Small intestine (tissue), 7 donors: ENCODE results near the gene CAP2. TPM values are rescaled to one million over a fixed set of nuclear protein-coding genes. Genes with fewer than 3 reads are reported as not detected.

Experiments
- DNase-seq, 2 donors: peaks; one replicate each; pipeline versions ENCODE4 v3.0.0 to v3.0.0-alpha.2; 2013
- FAIRE-seq: peaks from 2 replicates; lab custom pipeline; 2012; peaks lifted over from hg19 to GRCh38; lab: Jason Lieb, UNC
- H3K27ac ChIP-seq, 3 donors: one replicate each; pipeline ENCODE4 v1.5.1; 2013; ENCODE audit warnings: low read length in 2 of 3, mild to moderate bottlenecking in 2 of 3, control low read depth in 1 of 3, inconsistent platforms in 1 of 3, low read depth in 1 of 3, moderate library complexity in 1 of 3
- H3K27me3 ChIP-seq, 3 donors: one replicate each; pipeline ENCODE4 v1.6.1; 2013; ENCODE audit warnings: low read length in 3 of 3, inconsistent platforms in 1 of 3; ENCODE audit not compliant: control insufficient read depth in 3 of 3, insufficient read depth in 3 of 3
- H3K36me3 ChIP-seq, 3 donors: one replicate each; pipeline ENCODE4 v1.6.1; 2013; ENCODE audit warnings: low read length in 3 of 3, inconsistent platforms in 1 of 3, low read depth in 1 of 3, mild to moderate bottlenecking in 1 of 3, moderate library complexity in 1 of 3; ENCODE audit not compliant: control insufficient read depth in 3 of 3, insufficient read depth in 2 of 3
- H3K4me1 ChIP-seq, 3 donors: one replicate each; pipeline ENCODE4 v1.6.1; 2013; ENCODE audit warnings: low read length in 2 of 3, inconsistent platforms in 1 of 3, low read depth in 1 of 3, mild to moderate bottlenecking in 1 of 3, moderate library complexity in 1 of 3; ENCODE audit not compliant: control insufficient read depth in 3 of 3, insufficient read depth in 2 of 3
- H3K4me3 ChIP-seq, 3 donors: one replicate each; pipeline ENCODE4 v1.5.1; 2013; ENCODE audit warnings: low read length in 3 of 3, control low read depth in 1 of 3, inconsistent platforms in 1 of 3, low read depth in 1 of 3, mild to moderate bottlenecking in 1 of 3, moderate library complexity in 1 of 3
- H3K9me3 ChIP-seq, 2 donors: one replicate each; pipeline ENCODE4 v1.6.1; 2013; ENCODE audit warnings: low read depth in 1 of 2, low read length in 1 of 2; ENCODE audit not compliant: control insufficient read depth in 2 of 2, insufficient read depth in 1 of 2
- WGBS, 3 donors: extraction: QIAGEN DNeasy Blood & Tissue Kit; methylation state at CpG; one replicate each; pipeline ENCODE4 v1.1.7; 2013; 5-methylcytosine and 5-hydroxymethylcytosine counted together
- polyA plus RNA-seq, 4 donors: library from polyadenylated mRNA; stranded (reverse) in 3 of 4; unstranded in 1 of 4; fragments of 200-250 nt in 3 of 4; fragments of 120-200 nt in 1 of 4; gene quantifications; one replicate each; pipeline versions ENCODE4 v1.2.1 to v1.2.3, GENCODE V29; 2013
- donor health status: healthy with polysubstance abuse.
- donor health status: control.
- donor health status: control.
- donor health status: Bipolar disorder and iron deficiency.
- donor health status: healthy.

The CAP2 gene
- polyA plus RNA-seq, 4 donors: 0.89 to 3.0 (median 2.3) TPM

GRCh38 chr6:17460862-17461261, 67.5 kb downstream of the CAP2 start:
- Histone ChIP-seq H3K9me3 (no peaks in the 10 kb centered on the region), H3K4me3 (no peak overlapping the region), H3K4me1 (no peaks in the 10 kb centered on the region), H3K36me3 (no peaks in the 10 kb centered on the region), H3K27ac (no peak overlapping the region), H3K27me3 (no peaks in the 10 kb centered on the region)
- FAIRE-seq: no peak
- 92 to 95% (median 94%) methylated on average over 5 of the region's 5 CpGs for WGBS, 3 donors
- DNase-seq: no peak

GRCh38 chr6:17466147-17466546, 72.8 kb downstream of the CAP2 start:
- no peaks in the 10 kb centered on the region for H3K4me1 ChIP-seq
- 87 to 90% (median 87%) methylated on average over 5 of the region's 5 CpGs for WGBS, 3 donors

GRCh38 chr6:17466707-17467106, 73.3 kb downstream of the CAP2 start:
- WGBS, 3 donors: 74 to 84% (median 75%) methylated on average over 3 of the region's 3 CpGs
- Histone ChIP-seq H3K9me3 (no peaks in the 10 kb centered on the region), H3K27ac (no peak overlapping the region), H3K27me3 (no peaks in the 10 kb centered on the region), H3K36me3 (no peaks in the 10 kb centered on the region), H3K4me3 (no peak overlapping the region), H3K4me1 (peaks cover 0 to under 1% (median 0%) of the 10 kb centered on the region in 3 donors)
- no peak for FAIRE-seq
- no peak for DNase-seq

More at GRCh38 chr6:17466147-17466546, 72.8 kb downstream of the CAP2 start:
- no peaks in the 10 kb centered on the region for H3K27me3 ChIP-seq
- H3K36me3 ChIP-seq: no peaks in the 10 kb centered on the region
- no peak overlapping the region for H3K27ac ChIP-seq
- DNase-seq (no peak), FAIRE-seq (no peak)
- no peaks in the 10 kb centered on the region for H3K9me3 ChIP-seq
- no peak overlapping the region for H3K4me3 ChIP-seq

- Histone ChIP-seq H3K4me1 (peaks cover 4 to 14% (median 5%) of the 10 kb centered on the region in 3 donors), H3K27me3 (no peaks in the 10 kb centered on the region), H3K9me3 (no peaks in the 10 kb centered on the region), H3K27ac (no peak overlapping the region), H3K36me3 (no peaks in the 10 kb centered on the region), H3K4me3 (no peak overlapping the region)
- FAIRE-seq (no peak), DNase-seq (no peak)
- WGBS, 3 donors: 66 to 87% (median 80%) methylated on average over 10 of the region's 10 CpGs
These were observed 75.8 kb downstream of the CAP2 start for GRCh38 chr6:17469006-17469832.

- Histone ChIP-seq H3K9me3 (no peaks in the 10 kb centered on the region), H3K27ac (no peak overlapping the region), H3K4me3 (no peak overlapping the region), H3K36me3 (no peaks in the 10 kb centered on the region), H3K4me1 (peaks cover 4 to 14% (median 5%) of the 10 kb centered on the region in 3 donors), H3K27me3 (no peaks in the 10 kb centered on the region)
- DNase-seq (no peak), FAIRE-seq (no peak)
- WGBS, 3 donors: 52 to 84% (median 56%) methylated on average over 2 of the region's 2 CpGs
These were observed 77.0 kb downstream of the CAP2 start for GRCh38 chr6:17470202-17470937.

GRCh38 chr6:17470938-17471327, 77.5 kb downstream of the CAP2 start:
- FAIRE-seq: no peak
- no peak overlapping the region for H3K27ac ChIP-seq

GRCh38 chr6:17472653-17473183, 79.3 kb downstream of the CAP2 start:
- Histone ChIP-seq H3K4me3 (no peak overlapping the region), H3K4me1 (peaks cover 4 to 14% (median 5%) of the 10 kb centered on the region in 3 donors), H3K9me3 (no peaks in the 10 kb centered on the region), H3K27me3 (no peaks in the 10 kb centered on the region), H3K36me3 (no peaks in the 10 kb centered on the region), H3K27ac (peak overlapping the region; percentile 15 to 49 (median 16))
- peak; percentile 35 to 52 for DNase-seq
- FAIRE-seq: no peak
- 21 to 75% (median 41%) methylated on average over 2 of the region's 2 CpGs for WGBS, 3 donors

More at GRCh38 chr6:17470938-17471327, 77.5 kb downstream of the CAP2 start:
- 65 to 78% (median 77%) methylated on average over 3 of the region's 3 CpGs for WGBS, 3 donors
- no peak overlapping the region for H3K4me3 ChIP-seq
- peaks cover 4 to 14% (median 5%) of the 10 kb centered on the region in 3 donors for H3K4me1 ChIP-seq
- no peaks in the 10 kb centered on the region for H3K27me3 ChIP-seq
- peak in 1 of 2 donors; percentile 34 for DNase-seq
- H3K36me3 ChIP-seq: no peaks in the 10 kb centered on the region
- no peaks in the 10 kb centered on the region for H3K9me3 ChIP-seq

GRCh38 chr6:17473554-17473953, 80.2 kb downstream of the CAP2 start:
- peak; percentile 74 to 76 for DNase-seq
- 10 to 36% (median 20%) methylated on average over 2 of the region's 2 CpGs for WGBS, 3 donors
- Histone ChIP-seq H3K36me3 (no peaks in the 10 kb centered on the region), H3K27ac (no peak overlapping the region), H3K4me1 (peaks cover 4 to 14% (median 5%) of the 10 kb centered on the region in 3 donors), H3K9me3 (no peaks in the 10 kb centered on the region), H3K27me3 (no peaks in the 10 kb centered on the region), H3K4me3 (no peak overlapping the region)
- no peak for FAIRE-seq
